ENCODE measurements around the gene ELOVL7. TPM values are rescaled to one million over a fixed set of nuclear protein-coding genes. Genes with fewer than 3 reads are reported as not detected.
"Not testable (repeated sequence)": the region's sequence is repeated elsewhere in the genome, so short reads cannot be mapped to it uniquely, and the experiment has no call there.

Gene ELOVL7
- total and polyA plus RNA-seq, 2 donors (not counting 1 experiment from before 2014, with no cell fraction given) = under 0.01 to 0.07 TPM

DNA sequence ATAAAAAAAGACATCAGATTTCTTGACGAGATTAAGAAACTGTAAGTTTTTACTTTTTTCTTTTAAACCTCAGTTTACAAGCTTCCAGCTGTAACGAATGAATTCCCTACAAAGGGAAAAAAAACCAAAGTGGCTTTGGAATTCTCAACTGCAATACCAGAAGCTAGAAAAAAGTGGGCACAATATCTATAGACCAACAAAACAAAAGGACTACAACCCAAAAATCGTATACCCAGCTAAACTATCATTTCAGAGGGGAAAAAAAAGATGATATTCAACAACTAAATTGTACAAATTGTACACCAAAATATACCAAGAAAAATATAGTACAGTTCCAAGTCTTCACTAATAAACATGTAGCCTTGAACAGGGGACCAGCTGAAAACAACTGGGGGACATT lies 26.8 kb upstream of the ELOVL7 start:
- Histone ChIP-seq H3K4me3 (replicated peaks in 1 of 4; ENCODE audit: control extremely low read depth in 1 of 4, insufficient read depth in 1 of 4, low read depth in 3 of 4, low read length in 4 of 4) (no peak overlapping the region), H3K9me3 (ENCODE audit: control insufficient read depth, insufficient read depth, low read depth, low read length) (no peaks in the 10 kb centered on the region), H3K4me2 (ENCODE audit: extremely low read depth, insufficient read depth, low read length) (no peak overlapping the region), H3K27me3 (ENCODE audit: control insufficient read depth, insufficient read depth, low read length) (no peaks in the 10 kb centered on the region), H3K27ac (ENCODE audit: insufficient read depth, low read length) (no peak overlapping the region), H3K4me1 (ENCODE audit: control insufficient read depth, extremely low read depth, insufficient read depth, low read length) (no peaks in the 10 kb centered on the region), H3K36me3 (ENCODE audit: control insufficient read depth, insufficient read depth, low read length) (no peaks in the 10 kb centered on the region), H4K20me1 (ENCODE audit: control insufficient read depth, extremely low read depth, insufficient read depth, low read length) (no peaks in the 10 kb centered on the region), H3K79me2 (ENCODE audit: control insufficient read depth, insufficient read depth, low read length) (no peaks in the 10 kb centered on the region), H2AFZ (ENCODE audit: low read length) (no peak overlapping the region), H3K9ac (ENCODE audit: insufficient read depth, low read length) (no peak overlapping the region)
- no peak for DNase-seq (ENCODE audit: low read depth in 2 of 2)
- no peak for TF ChIP-seq EZH2 (IDR thresholded peaks at IDR 0.05; ENCODE audit: low read length, missing control alignments)

GRCh38 chr5:60860572-60860971 lies 16.5 kb upstream of the ELOVL7 start:
- not testable (repeated sequence) for DNase-seq (ENCODE audit: low read depth in 2 of 2); H3K9me3 ChIP-seq (ENCODE audit: control insufficient read depth, insufficient read depth, low read depth, low read length); H3K27me3 ChIP-seq (ENCODE audit: control insufficient read depth, insufficient read depth, low read length); H3K4me1 ChIP-seq (ENCODE audit: control insufficient read depth, extremely low read depth, insufficient read depth, low read length); H3K4me3 ChIP-seq (replicated peaks in 1 of 4; ENCODE audit: control extremely low read depth in 1 of 4, insufficient read depth in 1 of 4, low read depth in 3 of 4, low read length in 4 of 4); H3K9ac ChIP-seq (ENCODE audit: insufficient read depth, low read length); H3K27ac ChIP-seq (ENCODE audit: insufficient read depth, low read length); H3K79me2 ChIP-seq (ENCODE audit: control insufficient read depth, insufficient read depth, low read length); H2AFZ ChIP-seq (ENCODE audit: low read length); H4K20me1 ChIP-seq (ENCODE audit: control insufficient read depth, extremely low read depth, insufficient read depth, low read length); H3K4me2 ChIP-seq (ENCODE audit: extremely low read depth, insufficient read depth, low read length); H3K36me3 ChIP-seq (ENCODE audit: control insufficient read depth, insufficient read depth, low read length)

DNA sequence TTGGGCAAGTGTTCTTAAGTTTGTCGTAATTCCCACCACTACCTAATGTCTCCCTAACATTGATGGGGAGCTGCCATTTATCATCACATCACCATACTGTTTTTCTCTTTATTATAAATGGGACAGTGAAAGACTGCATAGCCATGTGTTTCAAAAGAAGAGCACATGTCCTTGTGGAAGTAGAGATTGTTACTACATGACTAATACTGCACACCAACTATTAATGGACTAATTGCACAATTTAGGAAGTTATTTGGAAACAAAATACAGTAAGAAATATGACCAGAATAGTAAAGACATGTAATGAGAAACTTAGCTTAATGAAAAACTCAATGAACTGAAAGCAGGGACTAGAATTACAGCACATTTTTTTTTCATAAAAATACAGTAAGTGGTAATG lies 12.0 kb upstream of the ELOVL7 start:
- Histone ChIP-seq H3K9me3 (ENCODE audit: control insufficient read depth, insufficient read depth, low read depth, low read length) (no peaks in the 10 kb centered on the region), H3K79me2 (ENCODE audit: control insufficient read depth, insufficient read depth, low read length) (no peaks in the 10 kb centered on the region), H2AFZ (ENCODE audit: low read length) (no peak overlapping the region), H3K4me3 (replicated peaks in 1 of 4; ENCODE audit: control extremely low read depth in 1 of 4, insufficient read depth in 1 of 4, low read depth in 3 of 4, low read length in 4 of 4) (no peak overlapping the region), H3K27me3 (ENCODE audit: control insufficient read depth, insufficient read depth, low read length) (no peaks in the 10 kb centered on the region), H4K20me1 (ENCODE audit: control insufficient read depth, extremely low read depth, insufficient read depth, low read length) (no peaks in the 10 kb centered on the region), H3K27ac (ENCODE audit: insufficient read depth, low read length) (no peak overlapping the region), H3K4me1 (ENCODE audit: control insufficient read depth, extremely low read depth, insufficient read depth, low read length) (no peaks in the 10 kb centered on the region), H3K36me3 (ENCODE audit: control insufficient read depth, insufficient read depth, low read length) (no peaks in the 10 kb centered on the region), H3K4me2 (ENCODE audit: extremely low read depth, insufficient read depth, low read length) (no peak overlapping the region), H3K9ac (ENCODE audit: insufficient read depth, low read length) (no peak overlapping the region)
- peak in 1 of 2 donors; percentile 72 for DNase-seq (ENCODE audit: low read depth in 2 of 2)
- TF ChIP-seq CTCF (conservative IDR thresholded peaks at IDR 0.05 in 1 of 2, IDR thresholded peaks at IDR 0.05 in 1 of 2; ENCODE audit: low read depth in 1 of 2, low read length in 2 of 2) (no peak), EZH2 (IDR thresholded peaks at IDR 0.05; ENCODE audit: low read length, missing control alignments) (no peak)

- H4K20me1 ChIP-seq (ENCODE audit: control insufficient read depth, extremely low read depth, insufficient read depth, low read length) = no peaks in the 10 kb centered on the region
- no peak overlapping the region for H3K9ac ChIP-seq (ENCODE audit: insufficient read depth, low read length)
- no peak for DNase-seq (ENCODE audit: low read depth in 2 of 2)
- no peak overlapping the region for H3K4me2 ChIP-seq (ENCODE audit: extremely low read depth, insufficient read depth, low read length)
- no peaks in the 10 kb centered on the region for H3K36me3 ChIP-seq (ENCODE audit: control insufficient read depth, insufficient read depth, low read length)
- no peak for TF ChIP-seq CTCF (conservative IDR thresholded peaks at IDR 0.05 in 1 of 2, IDR thresholded peaks at IDR 0.05 in 1 of 2; ENCODE audit: low read depth in 1 of 2, low read length in 2 of 2)
- no peak for TF ChIP-seq EZH2 (IDR thresholded peaks at IDR 0.05; ENCODE audit: low read length, missing control alignments)
- H3K27me3 ChIP-seq (ENCODE audit: control insufficient read depth, insufficient read depth, low read length) = no peaks in the 10 kb centered on the region
- H3K27ac ChIP-seq (ENCODE audit: insufficient read depth, low read length) = no peak overlapping the region
- no peaks in the 10 kb centered on the region for H3K9me3 ChIP-seq (ENCODE audit: control insufficient read depth, insufficient read depth, low read depth, low read length)
- no peak overlapping the region for H3K4me3 ChIP-seq (replicated peaks in 1 of 4; ENCODE audit: control extremely low read depth in 1 of 4, insufficient read depth in 1 of 4, low read depth in 3 of 4, low read length in 4 of 4)
- no peak overlapping the region for H2AFZ ChIP-seq (ENCODE audit: low read length)
- no peaks in the 10 kb centered on the region for H3K79me2 ChIP-seq (ENCODE audit: control insufficient read depth, insufficient read depth, low read length)
- H3K4me1 ChIP-seq (ENCODE audit: control insufficient read depth, extremely low read depth, insufficient read depth, low read length) = no peaks in the 10 kb centered on the region
Measured at GRCh38 chr5:60852940-60853339, 8.9 kb upstream of the ELOVL7 start.

All from fibroblast of lung (primary cell).